Lung (tissue), 12 donors: Measurements from ENCODE around the gene CSRNP3. TPM values are rescaled to one million over a fixed set of nuclear protein-coding genes. Genes with fewer than 3 reads are reported as not detected.
A peak's percentile ranks its signal among the peaks of the same experiment; 100 is the strongest.

Experiments
- ATAC-seq: fragments of 200-7000 bp; cut with Tn5 transposase; one replicate; pipeline ENCODE4 v1.9.1; 2020; ENCODE audit warnings: moderate number of reproducible peaks; ENCODE audit not compliant: insufficient read depth, low FRiP score
- DNase-seq, 3 donors: peaks; one replicate each; pipeline ENCODE4 v3.0.0-alpha.2; 2013 to 2017
- H3K27ac ChIP-seq, 2 donors: one replicate each; pipeline ENCODE4 v1.5.1; 2013; ENCODE audit warnings: mild to moderate bottlenecking in 2 of 2, moderate library complexity in 2 of 2, control low read depth in 1 of 2, inconsistent platforms in 1 of 2, low read depth in 1 of 2, low read length in 1 of 2
- H3K27me3 ChIP-seq, 3 donors: one replicate each; pipeline ENCODE4 v1.5.1; 2013; ENCODE audit warnings: low read length in 2 of 3; ENCODE audit not compliant: control insufficient read depth in 3 of 3, insufficient read depth in 3 of 3
- H3K36me3 ChIP-seq, 4 donors: one replicate each; pipeline ENCODE4 v1.5.1; 2013; ENCODE audit warnings: low read length in 4 of 4, mild to moderate bottlenecking in 1 of 4, moderate library complexity in 1 of 4; ENCODE audit not compliant: control insufficient read depth in 4 of 4, insufficient read depth in 4 of 4
- H3K4me1 ChIP-seq, 5 donors: one replicate each; pipeline ENCODE4 v1.5.1; 2013; ENCODE audit warnings: low read length in 5 of 5, mild to moderate bottlenecking in 2 of 5, moderate library complexity in 1 of 5; ENCODE audit not compliant: control insufficient read depth in 5 of 5, insufficient read depth in 5 of 5
- H3K4me3 ChIP-seq: one replicate; pipeline ENCODE4 v1.5.1; 2013; ENCODE audit warnings: mild to moderate bottlenecking, control low read depth, moderate library complexity
- H3K9ac ChIP-seq, 2 donors: one replicate each; pipeline ENCODE4 v1.5.1; 2013; ENCODE audit warnings: low read length in 2 of 2, control low read depth in 1 of 2; ENCODE audit not compliant: insufficient read depth in 1 of 2
- H3K9me3 ChIP-seq, 4 donors: one replicate each; pipeline ENCODE4 v1.5.1; 2013; ENCODE audit warnings: low read length in 3 of 4, mild to moderate bottlenecking in 1 of 4, moderate library complexity in 1 of 4; ENCODE audit not compliant: control insufficient read depth in 4 of 4, insufficient read depth in 3 of 4
- WGBS, 2 donors: extraction: QIAGEN DNeasy Blood & Tissue Kit; methylation state at CpG; one replicate each; pipeline ENCODE4 v1.1.7; 2013; 5-methylcytosine and 5-hydroxymethylcytosine counted together
- polyA plus RNA-seq, 2 donors: library from polyadenylated mRNA; stranded (reverse); fragments of 200-250 nt; gene quantifications; one replicate each; pipeline ENCODE4 v1.2.1, GENCODE V29; 2013
- total RNA-seq, 2 donors: library from RNA; depleted of rRNA in 1 of 2; stranded (reverse); fragments of >200 nt in 1 of 2; gene quantifications; one replicate each; pipeline ENCODE4 v1.2.1, GENCODE V29; 2014 to 2021
- TF ChIP-seq, protein P1 (sequence below): IDR thresholded peaks from 2 replicates; pipeline ENCODE4 v1.5.1; 2012; ENCODE audit warnings: mild to moderate bottlenecking; ENCODE audit errors: control extremely low read depth, extremely low read depth
- donor health status: control.
- donor health status: control.
- donor health status: Bipolar disorder and iron deficiency.
- donor health status: healthy.
- donor health status: DM: yes; HTN: yes; CAD: no.

The CSRNP3 gene
- total and polyA plus RNA-seq, 4 donors, result 0.25 to 8.7 (median 1.8) TPM

DNA sequence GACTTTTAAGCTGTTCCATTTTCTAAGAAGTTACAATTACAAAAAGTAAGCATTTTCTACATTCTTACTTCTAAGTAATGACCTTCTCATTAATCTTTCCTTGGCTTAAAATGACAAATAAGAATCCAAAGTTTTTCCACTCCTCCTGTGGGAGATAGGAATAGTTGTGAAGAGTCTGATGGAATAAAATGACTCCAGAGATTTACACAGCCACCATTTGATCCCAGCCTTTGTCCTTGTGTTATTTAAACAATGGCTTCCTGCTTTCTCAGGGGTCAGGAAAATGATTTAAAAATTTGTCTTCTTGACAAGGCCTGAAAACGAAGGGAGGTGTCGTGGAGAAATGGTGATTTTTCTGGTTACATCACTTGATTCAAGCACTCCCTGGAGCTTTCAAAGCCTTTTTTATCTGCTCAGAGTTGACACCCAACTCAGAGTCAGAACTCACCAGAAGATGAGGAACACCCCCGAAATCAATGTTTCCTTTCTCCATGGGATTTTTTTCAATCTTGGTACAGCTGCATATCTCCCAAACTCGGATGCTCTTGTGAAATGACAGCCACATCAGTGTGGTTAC is 218.0 kb downstream of the CSRNP3 start:
- no peak for ATAC-seq
- WGBS, 2 donors, result 54 to 60% methylated on average over 4 of the region's 4 CpGs
- Histone ChIP-seq H3K4me1 (peaks cover 0 to 3% (median 0%) of the 10 kb centered on the region in 5 donors), H3K36me3 (peaks cover 0 to 2% (median 0%) of the 10 kb centered on the region in 4 donors), H3K9ac (no peak overlapping the region), H3K4me3 (no peak overlapping the region), H3K9me3 (no peaks in the 10 kb centered on the region), H3K27ac (no peak overlapping the region), H3K27me3 (no peaks in the 10 kb centered on the region)
- TF ChIP-seq, protein P1, sequence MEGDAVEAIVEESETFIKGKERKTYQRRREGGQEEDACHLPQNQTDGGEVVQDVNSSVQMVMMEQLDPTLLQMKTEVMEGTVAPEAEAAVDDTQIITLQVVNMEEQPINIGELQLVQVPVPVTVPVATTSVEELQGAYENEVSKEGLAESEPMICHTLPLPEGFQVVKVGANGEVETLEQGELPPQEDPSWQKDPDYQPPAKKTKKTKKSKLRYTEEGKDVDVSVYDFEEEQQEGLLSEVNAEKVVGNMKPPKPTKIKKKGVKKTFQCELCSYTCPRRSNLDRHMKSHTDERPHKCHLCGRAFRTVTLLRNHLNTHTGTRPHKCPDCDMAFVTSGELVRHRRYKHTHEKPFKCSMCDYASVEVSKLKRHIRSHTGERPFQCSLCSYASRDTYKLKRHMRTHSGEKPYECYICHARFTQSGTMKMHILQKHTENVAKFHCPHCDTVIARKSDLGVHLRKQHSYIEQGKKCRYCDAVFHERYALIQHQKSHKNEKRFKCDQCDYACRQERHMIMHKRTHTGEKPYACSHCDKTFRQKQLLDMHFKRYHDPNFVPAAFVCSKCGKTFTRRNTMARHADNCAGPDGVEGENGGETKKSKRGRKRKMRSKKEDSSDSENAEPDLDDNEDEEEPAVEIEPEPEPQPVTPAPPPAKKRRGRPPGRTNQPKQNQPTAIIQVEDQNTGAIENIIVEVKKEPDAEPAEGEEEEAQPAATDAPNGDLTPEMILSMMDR, result no peak
- DNase-seq, result peak in 1 of 3 donors; percentile 24

GRCh38 chr2:165691615-165692014 is 222.1 kb downstream of the CSRNP3 start:
- TF ChIP-seq, protein P1, result no peak
- peak in 1 of 3 donors; percentile 8 for DNase-seq
- peaks cover 0 to 2% (median 0%) of the 10 kb centered on the region in 4 donors for H3K36me3 ChIP-seq
- no peak overlapping the region for H3K9ac ChIP-seq
- ATAC-seq, result no peak
- H3K27ac ChIP-seq, result no peak overlapping the region
- no peak overlapping the region for H3K4me3 ChIP-seq
- WGBS, 2 donors, result 86 to 90% methylated on average over 7 of the region's 7 CpGs
- no peaks in the 10 kb centered on the region for H3K9me3 ChIP-seq
- H3K27me3 ChIP-seq, result no peaks in the 10 kb centered on the region
- H3K4me1 ChIP-seq, result no peaks in the 10 kb centered on the region

DNA sequence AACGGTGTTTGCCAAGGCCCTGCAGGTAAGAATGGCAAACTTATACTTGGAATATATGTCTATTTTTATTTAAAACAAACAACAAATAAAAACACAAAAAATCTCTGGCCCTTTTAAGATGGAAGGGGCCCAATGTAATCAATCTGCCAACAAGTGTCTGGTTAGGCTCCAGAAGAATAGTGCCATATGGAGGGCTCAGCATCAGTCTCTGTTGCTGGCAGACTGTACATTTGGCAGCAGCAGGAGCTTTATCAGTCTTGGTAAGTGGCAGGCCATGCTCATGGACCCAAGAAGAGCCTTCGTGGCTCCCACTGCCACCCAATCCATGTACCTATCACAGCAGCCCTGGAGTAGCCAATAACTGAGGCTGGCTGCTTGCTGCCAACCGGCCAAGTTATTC is 223.4 kb downstream of the CSRNP3 start:
- ATAC-seq, result no peak
- no peak overlapping the region for H3K27ac ChIP-seq
- WGBS, 2 donors, result 89 to 96% methylated on average over 3 of the region's 3 CpGs
- no peaks in the 10 kb centered on the region for H3K4me1 ChIP-seq
- DNase-seq, result no peak
- no peaks in the 10 kb centered on the region for H3K36me3 ChIP-seq
- TF ChIP-seq, protein P1, result no peak
- peaks cover 0 to 3% (median 0%) of the 10 kb centered on the region in 3 donors for H3K27me3 ChIP-seq
- no peak overlapping the region for H3K4me3 ChIP-seq
- H3K9me3 ChIP-seq, result no peaks in the 10 kb centered on the region
- H3K9ac ChIP-seq, result no peak overlapping the region

- Histone ChIP-seq H3K4me3 (no peak overlapping the region), H3K9ac (no peak overlapping the region)
- 94 to 96% methylated on average over 1 of the region's 1 CpG for WGBS, 2 donors
These were observed 224.3 kb downstream of the CSRNP3 start for GRCh38 chr2:165693838-165694237.

More at GRCh38 chr2:165693838-165694237, 224.3 kb downstream of the CSRNP3 start:
- TF ChIP-seq, protein P1, result no peak
- no peaks in the 10 kb centered on the region for H3K9me3 ChIP-seq
- peaks cover 0 to 5% (median 0%) of the 10 kb centered on the region in 5 donors for H3K4me1 ChIP-seq
- H3K27me3 ChIP-seq, result peaks cover 0 to 3% (median 0%) of the 10 kb centered on the region in 3 donors
- ATAC-seq (no peak), DNase-seq (no peak)
- no peak overlapping the region for H3K27ac ChIP-seq
- no peaks in the 10 kb centered on the region for H3K36me3 ChIP-seq
